ENCODE data around the gene HIP1R.

The HIP1R gene

GRCh38 chr12:122860854-122861586, 25.8 kb downstream of the HIP1R start:
- TF ChIP-seq USF1 (IDR thresholded peaks at IDR 0.05) = no peak
- TF ChIP-seq TAF1 (IDR thresholded peaks at IDR 0.05; ENCODE audit: low read depth) = no peak
- TF ChIP-seq YY1 (IDR thresholded peaks at IDR 0.05; ENCODE audit: low read depth) = no peak
- TF ChIP-seq NFIC (IDR thresholded peaks at IDR 0.05) = no peak
- TF ChIP-seq EGR1 (IDR thresholded peaks at IDR 0.05) = no peak
- TF ChIP-seq EP300 (IDR thresholded peaks at IDR 0.05; ENCODE audit: borderline replicate concordance) = no peak
- TF ChIP-seq CREB1 (IDR thresholded peaks at IDR 0.05; ENCODE audit: low read depth) = no peak
- TF ChIP-seq FOXM1 (IDR thresholded peaks at IDR 0.05; ENCODE audit: borderline replicate concordance, low read depth) = no peak
- TF ChIP-seq TEAD4 (IDR thresholded peaks at IDR 0.05) = no peak
- no peak for TF ChIP-seq MAX (IDR thresholded peaks at IDR 0.05)
- TF ChIP-seq TCF12 (IDR thresholded peaks at IDR 0.05; ENCODE audit: low read depth) = no peak
- no peak for TF ChIP-seq REST (IDR thresholded peaks at IDR 0.05; ENCODE audit: low read depth)
- no peak for TF ChIP-seq CEBPB (IDR thresholded peaks at IDR 0.05)
- TF ChIP-seq RAD21 (IDR thresholded peaks at IDR 0.05; ENCODE audit: low read depth) = no peak
- no peak for TF ChIP-seq ZBTB7A (IDR thresholded peaks at IDR 0.05; ENCODE audit: low read depth)

- TF ChIP-seq NFIC (IDR thresholded peaks at IDR 0.05) (no peak), USF1 (IDR thresholded peaks at IDR 0.05) (no peak), CREB1 (IDR thresholded peaks at IDR 0.05; ENCODE audit: low read depth) (no peak), CEBPB (IDR thresholded peaks at IDR 0.05) (no peak), FOXM1 (IDR thresholded peaks at IDR 0.05; ENCODE audit: borderline replicate concordance, low read depth) (no peak), REST (IDR thresholded peaks at IDR 0.05; ENCODE audit: low read depth) (no peak), TCF12 (IDR thresholded peaks at IDR 0.05; ENCODE audit: low read depth) (no peak), RAD21 (IDR thresholded peaks at IDR 0.05; ENCODE audit: low read depth) (no peak), ZBTB7A (IDR thresholded peaks at IDR 0.05; ENCODE audit: low read depth) (no peak), TEAD4 (IDR thresholded peaks at IDR 0.05) (no peak), TAF1 (IDR thresholded peaks at IDR 0.05; ENCODE audit: low read depth) (no peak), MAX (IDR thresholded peaks at IDR 0.05) (no peak), YY1 (IDR thresholded peaks at IDR 0.05; ENCODE audit: low read depth) (no peak), EGR1 (IDR thresholded peaks at IDR 0.05) (no peak), EP300 (IDR thresholded peaks at IDR 0.05; ENCODE audit: borderline replicate concordance) (no peak)
These were observed 26.3 kb downstream of the HIP1R start for GRCh38 chr12:122861587-122861970.

- no peak for TF ChIP-seq CREB1 (IDR thresholded peaks at IDR 0.05; ENCODE audit: low read depth)
These were observed 26.9 kb downstream of the HIP1R start for GRCh38 chr12:122862110-122862634.

- TF ChIP-seq YY1 (IDR thresholded peaks at IDR 0.05; ENCODE audit: low read depth) (no peak), REST (IDR thresholded peaks at IDR 0.05; ENCODE audit: low read depth) (no peak), NFIC (IDR thresholded peaks at IDR 0.05) (no peak)
These were observed 27.8 kb downstream of the HIP1R start for GRCh38 chr12:122862872-122863701.

Measured in Ishikawa (cell line).